Smooth muscle cell (in vitro differentiated cells): ENCODE results near the gene GPR25. TPM values are rescaled to one million over a fixed set of nuclear protein-coding genes. Genes with fewer than 3 reads are reported as not detected.

ENCODE experiments used
- DNase-seq: peaks from one replicate; lab custom pipeline; 2025; ENCODE audit not compliant: unreplicated experiment; lab: John Stamatoyannopoulos, UW
- H2AFZ ChIP-seq: fragments of 200-600 bp; sonication (generic); 2 replicates; pipeline ENCODE4 v1.6.0; 2016; ENCODE audit warnings: antibody characterized with exemption, low read depth, mild to moderate bottlenecking
- H3F3A ChIP-seq: fragments of 200-600 bp; sonication (generic); 2 replicates; pipeline ENCODE4 v1.6.0; 2017; ENCODE audit warnings: antibody characterized with exemption, low read depth
- H3K27ac ChIP-seq: fragments of 200-600 bp; sonication (generic); 2 replicates; pipeline ENCODE4 v1.5.1; 2016; ENCODE audit warnings: low read depth, mild to moderate bottlenecking
- H3K27me3 ChIP-seq: fragments of 200-600 bp; sonication (generic); 2 replicates; pipeline ENCODE4 v1.6.1; 2016; ENCODE audit warnings: low read depth, mild to moderate bottlenecking
- H3K36me3 ChIP-seq: fragments of 200-600 bp; sonication (generic); 2 replicates; pipeline ENCODE4 v1.5.1; 2016; ENCODE audit warnings: low read depth
- H3K4me1 ChIP-seq: fragments of 200-600 bp; sonication (generic); 2 replicates; pipeline ENCODE4 v1.5.1; 2016; ENCODE audit warnings: low read depth
- H3K4me2 ChIP-seq: fragments of 200-600 bp; sonication (generic); 2 replicates; pipeline ENCODE4 v1.6.0; 2016; ENCODE audit warnings: mild to moderate bottlenecking
- H3K4me3 ChIP-seq: fragments of 200-600 bp; sonication (generic); 2 replicates; pipeline ENCODE4 v1.5.1; 2016; ENCODE audit warnings: mild to moderate bottlenecking
- H3K79me2 ChIP-seq: fragments of 200-600 bp; sonication (generic); 2 replicates; pipeline ENCODE4 v1.6.0; 2016; ENCODE audit warnings: low read depth, mild to moderate bottlenecking
- H3K9ac ChIP-seq: fragments of 200-600 bp; sonication (generic); 2 replicates; pipeline ENCODE4 v1.6.0; 2016; ENCODE audit warnings: low read depth
- H3K9me3 ChIP-seq: fragments of 200-600 bp; sonication (generic); replicated peaks from 2 replicates; pipeline ENCODE4 v1.5.1; 2016; ENCODE audit warnings: low read depth
- H4K20me1 ChIP-seq: fragments of 200-600 bp; sonication (generic); 2 replicates; pipeline ENCODE4 v1.6.0; 2016; ENCODE audit warnings: low read depth
- WGBS: methylation state at CpG from one replicate; pipeline ENCODE4 v1.1.7; 2016; ENCODE audit warnings: low lambda C conversion rate; 5-methylcytosine and 5-hydroxymethylcytosine counted together
- polyA plus RNA-seq: library from polyadenylated mRNA; unstranded; fragments of >200 nt; fragmentation: Nextera tagmentation; extraction: Ambion mirVana; gene quantifications from 2 replicates; pipeline ENCODE4 v1.2.1, GENCODE V29; 2016
- total RNA-seq: library from RNA; depleted of rRNA; stranded (reverse); fragments of >200 nt; gene quantifications from 2 replicates; pipeline ENCODE4 v1.2.3, GENCODE V29; 2014
- TF ChIP-seq, protein P1 (sequence below): fragments of 200-600 bp; sonication (generic); IDR thresholded peaks from 2 replicates; pipeline ENCODE4 v1.5.1; 2017; ENCODE audit warnings: borderline replicate concordance, mild to moderate bottlenecking, antibody characterized with exemption; ENCODE audit not compliant: insufficient read depth, poor library complexity, severe bottlenecking

Gene GPR25
- total and polyA plus RNA-seq, 2 experiments from 2014 or later: not detected

- no peaks in the 10 kb centered on the region for H3K27me3 ChIP-seq
- no peaks in the 10 kb centered on the region for H3K9me3 ChIP-seq
- no peaks in the 10 kb centered on the region for H3K4me1 ChIP-seq
- no peak overlapping the region for H2AFZ ChIP-seq
- H3K36me3 ChIP-seq: no peaks in the 10 kb centered on the region
- H3K27ac ChIP-seq: no peak overlapping the region
- H3K4me3 ChIP-seq: no peak overlapping the region
- no peak overlapping the region for H3K4me2 ChIP-seq
- no peaks in the 10 kb centered on the region for H3K79me2 ChIP-seq
- WGBS: 94% methylated on average over 9 of the region's 9 CpGs
- DNase-seq: no peak
- H4K20me1 ChIP-seq: no peaks in the 10 kb centered on the region
- H3K9ac ChIP-seq: no peak overlapping the region
- TF ChIP-seq, protein P1, sequence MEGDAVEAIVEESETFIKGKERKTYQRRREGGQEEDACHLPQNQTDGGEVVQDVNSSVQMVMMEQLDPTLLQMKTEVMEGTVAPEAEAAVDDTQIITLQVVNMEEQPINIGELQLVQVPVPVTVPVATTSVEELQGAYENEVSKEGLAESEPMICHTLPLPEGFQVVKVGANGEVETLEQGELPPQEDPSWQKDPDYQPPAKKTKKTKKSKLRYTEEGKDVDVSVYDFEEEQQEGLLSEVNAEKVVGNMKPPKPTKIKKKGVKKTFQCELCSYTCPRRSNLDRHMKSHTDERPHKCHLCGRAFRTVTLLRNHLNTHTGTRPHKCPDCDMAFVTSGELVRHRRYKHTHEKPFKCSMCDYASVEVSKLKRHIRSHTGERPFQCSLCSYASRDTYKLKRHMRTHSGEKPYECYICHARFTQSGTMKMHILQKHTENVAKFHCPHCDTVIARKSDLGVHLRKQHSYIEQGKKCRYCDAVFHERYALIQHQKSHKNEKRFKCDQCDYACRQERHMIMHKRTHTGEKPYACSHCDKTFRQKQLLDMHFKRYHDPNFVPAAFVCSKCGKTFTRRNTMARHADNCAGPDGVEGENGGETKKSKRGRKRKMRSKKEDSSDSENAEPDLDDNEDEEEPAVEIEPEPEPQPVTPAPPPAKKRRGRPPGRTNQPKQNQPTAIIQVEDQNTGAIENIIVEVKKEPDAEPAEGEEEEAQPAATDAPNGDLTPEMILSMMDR: no peak
- peaks cover 6% of the 10 kb centered on the region for H3F3A ChIP-seq
These were observed 2.9 kb upstream of the GPR25 start for GRCh38 chr1:200869753-200870391.

DNA sequence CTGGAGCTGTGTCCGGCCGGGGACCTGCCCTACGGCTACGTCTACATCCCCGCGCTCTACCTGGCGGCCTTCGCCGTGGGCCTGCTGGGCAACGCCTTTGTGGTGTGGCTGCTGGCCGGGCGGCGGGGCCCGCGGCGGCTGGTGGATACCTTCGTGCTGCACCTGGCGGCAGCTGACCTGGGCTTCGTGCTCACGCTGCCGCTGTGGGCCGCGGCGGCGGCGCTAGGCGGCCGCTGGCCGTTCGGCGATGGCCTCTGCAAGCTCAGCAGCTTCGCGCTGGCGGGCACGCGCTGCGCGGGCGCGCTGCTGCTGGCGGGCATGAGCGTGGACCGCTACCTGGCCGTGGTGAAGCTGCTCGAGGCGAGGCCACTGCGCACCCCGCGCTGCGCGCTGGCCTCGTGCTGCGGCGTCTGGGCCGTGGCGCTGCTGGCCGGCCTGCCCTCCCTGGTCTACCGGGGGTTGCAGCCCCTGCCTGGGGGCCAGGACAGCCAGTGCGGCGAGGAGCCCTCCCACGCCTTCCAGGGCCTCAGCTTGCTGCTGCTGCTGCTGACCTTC is 412 bp downstream of the GPR25 start:
- no peaks in the 10 kb centered on the region for H3K4me1 ChIP-seq
- no peak overlapping the region for H2AFZ ChIP-seq
- H3K9ac ChIP-seq: no peak overlapping the region
- no peak overlapping the region for H3K4me2 ChIP-seq
- no peaks in the 10 kb centered on the region for H3K9me3 ChIP-seq
- no peak overlapping the region for H3K27ac ChIP-seq
- WGBS: 98% methylated on average over 47 of the region's 61 CpGs
- no peak overlapping the region for H3K4me3 ChIP-seq
- no peaks in the 10 kb centered on the region for H3K27me3 ChIP-seq
- DNase-seq: no peak
- H3K79me2 ChIP-seq: no peaks in the 10 kb centered on the region
- no peaks in the 10 kb centered on the region for H4K20me1 ChIP-seq
- TF ChIP-seq, protein P1: no peak
- no peaks in the 10 kb centered on the region for H3F3A ChIP-seq
- H3K36me3 ChIP-seq: no peaks in the 10 kb centered on the region

DNA sequence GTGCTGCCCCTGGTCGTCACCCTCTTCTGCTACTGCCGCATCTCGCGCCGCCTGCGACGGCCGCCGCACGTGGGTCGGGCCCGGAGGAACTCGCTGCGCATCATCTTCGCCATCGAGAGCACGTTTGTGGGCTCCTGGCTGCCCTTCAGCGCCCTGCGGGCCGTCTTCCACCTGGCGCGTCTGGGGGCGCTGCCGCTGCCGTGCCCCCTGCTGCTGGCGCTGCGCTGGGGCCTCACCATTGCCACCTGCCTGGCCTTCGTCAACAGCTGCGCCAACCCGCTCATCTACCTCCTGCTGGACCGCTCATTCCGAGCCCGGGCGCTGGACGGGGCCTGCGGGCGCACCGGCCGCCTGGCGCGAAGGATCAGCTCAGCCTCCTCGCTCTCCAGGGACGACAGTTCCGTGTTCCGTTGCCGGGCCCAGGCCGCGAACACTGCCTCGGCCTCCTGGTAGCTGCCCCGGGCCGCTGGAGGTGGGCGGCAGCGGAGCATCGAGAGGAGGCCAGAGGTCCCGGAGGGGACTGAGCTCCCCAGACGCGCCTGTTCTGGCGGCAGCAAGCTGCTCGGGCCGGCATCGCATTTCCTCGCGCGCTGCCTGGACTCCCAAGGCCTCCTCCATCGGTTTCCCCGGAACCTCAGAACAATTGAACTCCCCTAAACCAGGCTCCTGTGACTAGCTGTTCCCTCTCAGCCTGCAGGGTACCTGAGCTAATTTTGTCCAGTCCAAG is 1.1 kb downstream of the GPR25 start:
- Histone ChIP-seq H3K27me3 (no peaks in the 10 kb centered on the region), H3K27ac (no peak overlapping the region), H3F3A (no peaks in the 10 kb centered on the region), H4K20me1 (no peaks in the 10 kb centered on the region), H3K79me2 (no peaks in the 10 kb centered on the region), H3K4me2 (no peak overlapping the region), H2AFZ (no peak overlapping the region), H3K4me3 (no peak overlapping the region), H3K4me1 (no peaks in the 10 kb centered on the region), H3K9me3 (no peaks in the 10 kb centered on the region), H3K36me3 (no peaks in the 10 kb centered on the region), H3K9ac (no peak overlapping the region)
- 95% methylated on average over 51 of the region's 66 CpGs for WGBS
- TF ChIP-seq, protein P1: no peak
- no peak for DNase-seq

DNA sequence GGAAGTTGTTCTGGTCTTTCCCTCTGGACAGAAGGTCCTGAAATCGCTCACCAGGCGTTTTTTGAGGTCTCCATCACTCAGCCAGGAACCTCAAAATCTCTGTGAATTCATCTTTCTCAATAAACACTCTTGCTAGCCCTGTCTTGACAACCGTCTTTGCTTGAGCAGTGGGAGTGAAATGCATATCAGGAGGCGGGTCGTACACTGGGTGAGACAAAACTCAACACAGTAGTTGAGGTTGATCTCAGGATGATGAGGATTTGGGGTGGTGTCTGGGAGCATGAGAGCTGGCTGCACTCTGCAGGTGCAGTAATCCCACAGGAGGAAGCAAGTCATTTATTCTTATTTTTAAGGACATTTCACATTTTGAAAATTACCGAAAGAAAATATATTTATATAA is 1.9 kb downstream of the GPR25 start:
- no peaks in the 10 kb centered on the region for H3K27me3 ChIP-seq
- H3K9me3 ChIP-seq: no peaks in the 10 kb centered on the region
- H3K9ac ChIP-seq: no peak overlapping the region
- H3K27ac ChIP-seq: no peak overlapping the region
- H3K4me2 ChIP-seq: no peak overlapping the region
- no peaks in the 10 kb centered on the region for H3F3A ChIP-seq
- no peaks in the 10 kb centered on the region for H3K79me2 ChIP-seq
- WGBS: 81% methylated on average over 6 of the region's 6 CpGs
- TF ChIP-seq, protein P1: no peak
- DNase-seq: no peak
- no peak overlapping the region for H2AFZ ChIP-seq
- H3K4me1 ChIP-seq: no peaks in the 10 kb centered on the region
- no peak overlapping the region for H3K4me3 ChIP-seq
- H3K36me3 ChIP-seq: no peaks in the 10 kb centered on the region
- no peaks in the 10 kb centered on the region for H4K20me1 ChIP-seq
